Activated CD8-positive, alpha-beta memory T cell treated with anti-CD3 and anti-CD28 coated beads, Interleukin-2, amount 10 ng/mL, durations not matched to agents 7 days and 5 days (primary cell): ENCODE data around the gene LIPF. TPM values are rescaled to one million over a fixed set of nuclear protein-coding genes. Genes with fewer than 3 reads are reported as not detected.

ENCODE experiments used
- total RNA-seq, 2 experiments: library from RNA; stranded (reverse); gene quantifications; one replicate each; pipeline ENCODE4 v1.2.3, GENCODE V29; 2021

LIPF gene
- total RNA-seq, 2 experiments from 2014 or later, result not detected

Other genes starting within 250 kb of the LIPF start
- gene RNLS, start 81.1 kb upstream of the LIPF start, total RNA-seq, result 1 to 10 TPM; 2.9 to 3.7 TPM
- not detected for gene LIPJ, start 77.7 kb upstream of the LIPF start, total RNA-seq
- gene LIPK, start 41.8 kb downstream of the LIPF start, total RNA-seq, result not detected
- gene LIPN, start 95.6 kb downstream of the LIPF start, total RNA-seq, result not detected
- not detected for gene LIPM, start 138.3 kb downstream of the LIPF start, total RNA-seq
- gene ANKRD22, start 187.4 kb downstream of the LIPF start, total RNA-seq, result under 1 TPM in 1 of 2 experiments, not detected in 1; 0.37 TPM
- gene STAMBPL1, start 215.8 kb downstream of the LIPF start, total RNA-seq, result 10 to 100 TPM; 29.2 to 53.0 TPM